ENCODE results near the gene KIAA1586. TPM values are rescaled to one million over a fixed set of nuclear protein-coding genes. Genes with fewer than 3 reads are reported as not detected.
A peak's percentile ranks its signal among the peaks of the same experiment; 100 is the strongest.
"Not testable (repeated sequence)": the region's sequence is repeated elsewhere in the genome, so short reads cannot be mapped to it uniquely, and the experiment has no call there.

The KIAA1586 gene
- total and polyA plus RNA-seq, 2 of the 13 experiments (the other 11 are each of a cell fraction or from before 2014, with no cell fraction given): 5.5 to 16.9 TPM

DNA sequence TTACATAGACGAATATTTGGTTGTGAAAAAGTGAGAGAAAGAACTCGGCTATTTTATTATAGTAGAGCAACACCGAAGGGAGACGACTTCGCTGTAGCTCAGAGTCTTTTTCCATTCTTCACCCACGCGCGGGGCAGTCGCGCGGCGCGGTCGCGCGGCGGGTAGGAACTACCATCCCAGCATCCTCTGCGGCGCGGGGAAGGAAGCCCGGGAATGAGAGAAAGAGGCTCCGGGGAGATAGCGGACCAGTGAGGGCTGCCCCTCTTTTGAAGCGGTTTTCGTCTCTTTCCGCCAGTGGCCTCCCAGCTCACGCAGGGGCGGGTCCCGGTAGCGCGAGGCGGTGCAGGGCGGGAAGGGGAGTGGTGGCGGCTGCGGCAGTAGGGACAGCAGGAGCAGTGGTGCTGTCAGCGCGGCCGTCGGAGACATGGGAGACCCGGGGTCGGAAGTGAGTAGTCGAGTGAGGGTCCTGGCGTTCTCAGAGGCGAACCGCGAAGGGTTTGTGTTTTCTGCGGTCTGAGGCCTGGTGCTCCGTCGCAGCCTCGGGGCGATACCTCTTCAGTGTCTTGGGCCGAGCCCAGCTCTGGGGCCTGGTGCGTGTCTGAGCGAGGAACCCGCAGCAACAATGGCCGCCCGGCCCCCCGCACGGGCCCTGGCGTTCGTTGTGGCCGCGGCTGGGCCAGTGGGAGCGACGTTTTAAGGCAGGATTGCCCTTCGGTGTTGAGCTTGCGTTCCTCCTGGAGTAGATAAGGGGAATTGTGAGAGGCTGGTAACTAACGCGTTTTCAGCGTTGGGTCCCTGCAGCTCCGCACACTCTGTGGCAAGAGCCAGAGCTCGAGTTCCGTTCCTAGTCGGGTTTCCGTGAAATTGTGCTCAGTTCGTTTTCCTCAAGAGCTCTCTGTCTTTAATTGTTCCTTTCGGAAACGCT is at the start of gene KIAA1586 (continued):
- TF ChIP-seq, protein P1, sequence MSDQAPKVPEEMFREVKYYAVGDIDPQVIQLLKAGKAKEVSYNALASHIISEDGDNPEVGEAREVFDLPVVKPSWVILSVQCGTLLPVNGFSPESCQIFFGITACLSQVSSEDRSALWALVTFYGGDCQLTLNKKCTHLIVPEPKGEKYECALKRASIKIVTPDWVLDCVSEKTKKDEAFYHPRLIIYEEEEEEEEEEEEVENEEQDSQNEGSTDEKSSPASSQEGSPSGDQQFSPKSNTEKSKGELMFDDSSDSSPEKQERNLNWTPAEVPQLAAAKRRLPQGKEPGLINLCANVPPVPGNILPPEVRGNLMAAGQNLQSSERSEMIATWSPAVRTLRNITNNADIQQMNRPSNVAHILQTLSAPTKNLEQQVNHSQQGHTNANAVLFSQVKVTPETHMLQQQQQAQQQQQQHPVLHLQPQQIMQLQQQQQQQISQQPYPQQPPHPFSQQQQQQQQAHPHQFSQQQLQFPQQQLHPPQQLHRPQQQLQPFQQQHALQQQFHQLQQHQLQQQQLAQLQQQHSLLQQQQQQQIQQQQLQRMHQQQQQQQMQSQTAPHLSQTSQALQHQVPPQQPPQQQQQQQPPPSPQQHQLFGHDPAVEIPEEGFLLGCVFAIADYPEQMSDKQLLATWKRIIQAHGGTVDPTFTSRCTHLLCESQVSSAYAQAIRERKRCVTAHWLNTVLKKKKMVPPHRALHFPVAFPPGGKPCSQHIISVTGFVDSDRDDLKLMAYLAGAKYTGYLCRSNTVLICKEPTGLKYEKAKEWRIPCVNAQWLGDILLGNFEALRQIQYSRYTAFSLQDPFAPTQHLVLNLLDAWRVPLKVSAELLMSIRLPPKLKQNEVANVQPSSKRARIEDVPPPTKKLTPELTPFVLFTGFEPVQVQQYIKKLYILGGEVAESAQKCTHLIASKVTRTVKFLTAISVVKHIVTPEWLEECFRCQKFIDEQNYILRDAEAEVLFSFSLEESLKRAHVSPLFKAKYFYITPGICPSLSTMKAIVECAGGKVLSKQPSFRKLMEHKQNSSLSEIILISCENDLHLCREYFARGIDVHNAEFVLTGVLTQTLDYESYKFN (CRISPR knock-in tag; conservative IDR thresholded peaks at IDR 0.05): 0 out of 2 replicates have a peak, but pooled peaks have one; percentile 51
- TF ChIP-seq, protein P2, sequence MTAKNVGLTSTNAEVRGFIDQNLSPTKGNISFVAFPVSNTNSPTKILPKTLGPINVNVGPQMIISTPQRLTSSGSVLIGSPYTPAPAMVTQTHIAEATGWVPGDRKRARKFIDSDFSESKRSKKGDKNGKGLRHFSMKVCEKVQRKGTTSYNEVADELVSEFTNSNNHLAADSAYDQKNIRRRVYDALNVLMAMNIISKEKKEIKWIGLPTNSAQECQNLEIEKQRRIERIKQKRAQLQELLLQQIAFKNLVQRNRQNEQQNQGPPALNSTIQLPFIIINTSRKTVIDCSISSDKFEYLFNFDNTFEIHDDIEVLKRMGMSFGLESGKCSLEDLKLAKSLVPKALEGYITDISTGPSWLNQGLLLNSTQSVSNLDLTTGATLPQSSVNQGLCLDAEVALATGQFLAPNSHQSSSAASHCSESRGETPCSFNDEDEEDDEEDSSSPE (CRISPR knock-in tag; IDR thresholded peaks at IDR 0.05): peak; percentile 97
- TF ChIP-seq ZNF605 (CRISPR knock-in tag; IDR thresholded peaks at IDR 0.05) (peak; percentile 73; the same call in 1 of the 2 replicates), ZNF34 (CRISPR knock-in tag; IDR thresholded peaks at IDR 0.05; ENCODE audit: borderline replicate concordance) (0 out of 2 replicates have a peak, but pooled peaks have one; percentile 40), ZNF788 (CRISPR knock-in tag; IDR thresholded peaks at IDR 0.05; ENCODE audit: borderline replicate concordance) (peak; percentile 43; the same call in 1 of the 2 replicates), FOXJ3 (CRISPR knock-in tag; IDR thresholded peaks at IDR 0.05; ENCODE audit: borderline replicate concordance) (peak; percentile 56; the same call in 1 of the 2 replicates), FOXP1 (CRISPR knock-in tag; IDR thresholded peaks at IDR 0.05) (0 out of 2 replicates have a peak, but pooled peaks have one; percentile 21), ZNF607 (CRISPR knock-in tag; IDR thresholded peaks at IDR 0.05; ENCODE audit: borderline replicate concordance) (peak; percentile 30; the same call in 1 of the 2 replicates), ZNF891 (CRISPR knock-in tag; IDR thresholded peaks at IDR 0.05) (peak; percentile 79; the same call in 1 of the 2 replicates), RXRA (CRISPR knock-in tag; IDR thresholded peaks at IDR 0.05) (peak; percentile 39; the same call in 1 of the 2 replicates), MIXL1 (CRISPR knock-in tag; IDR thresholded peaks at IDR 0.05) (peak; percentile 41; the same call in 1 of the 2 replicates), MXD4 (CRISPR knock-in tag; IDR thresholded peaks at IDR 0.05) (peak; percentile 61), ZNF552 (CRISPR knock-in tag; IDR thresholded peaks at IDR 0.05; ENCODE audit: borderline replicate concordance) (peak; percentile 78; the same call in 1 of the 2 replicates), ZNF225 (CRISPR knock-in tag; IDR thresholded peaks at IDR 0.05) (0 out of 2 replicates have a peak, but pooled peaks have one; percentile 44), ZBTB20 (CRISPR knock-in tag; IDR thresholded peaks at IDR 0.05; ENCODE audit: borderline replicate concordance, low read depth) (peak; percentile 60; the same call in 1 of the 2 replicates), POLR2G (IDR thresholded peaks at IDR 0.05; ENCODE audit: low read depth, low read length) (peak; percentile 80), ARNT2 (CRISPR knock-in tag; IDR thresholded peaks at IDR 0.05; ENCODE audit: low read depth) (peak; percentile 91)
- TF ChIP-seq, protein P3, sequence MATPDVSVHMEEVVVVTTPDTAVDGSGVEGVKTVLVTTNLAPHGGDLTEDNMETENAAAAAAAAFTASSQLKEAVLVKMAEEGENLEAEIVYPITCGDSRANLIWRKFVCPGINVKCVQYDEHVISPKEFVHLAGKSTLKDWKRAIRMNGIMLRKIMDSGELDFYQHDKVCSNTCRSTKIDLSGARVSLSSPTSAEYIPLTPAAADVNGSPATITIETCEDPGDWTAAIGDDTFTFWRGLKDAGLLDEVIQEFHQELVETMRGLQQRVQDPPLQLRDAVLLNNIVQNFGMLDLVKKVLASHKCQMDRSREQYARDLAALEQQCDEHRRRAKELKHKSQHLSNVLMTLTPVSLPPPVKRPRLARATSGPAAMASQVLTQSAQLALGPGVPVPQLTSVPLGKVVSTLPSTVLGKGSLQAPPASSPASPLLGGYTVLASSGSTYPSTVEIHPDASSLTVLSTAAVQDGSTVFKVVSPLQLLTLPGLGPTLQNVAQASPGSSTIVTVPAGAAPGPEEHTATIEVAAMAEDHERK (CRISPR knock-in tag; IDR thresholded peaks at IDR 0.05; ENCODE audit: low read depth): peak; percentile 45; the same call in 1 of the 2 replicates
- TF ChIP-seq FOXP1 (IDR thresholded peaks at IDR 0.05): not testable (repeated sequence)
- TF ChIP-seq, protein P4, sequence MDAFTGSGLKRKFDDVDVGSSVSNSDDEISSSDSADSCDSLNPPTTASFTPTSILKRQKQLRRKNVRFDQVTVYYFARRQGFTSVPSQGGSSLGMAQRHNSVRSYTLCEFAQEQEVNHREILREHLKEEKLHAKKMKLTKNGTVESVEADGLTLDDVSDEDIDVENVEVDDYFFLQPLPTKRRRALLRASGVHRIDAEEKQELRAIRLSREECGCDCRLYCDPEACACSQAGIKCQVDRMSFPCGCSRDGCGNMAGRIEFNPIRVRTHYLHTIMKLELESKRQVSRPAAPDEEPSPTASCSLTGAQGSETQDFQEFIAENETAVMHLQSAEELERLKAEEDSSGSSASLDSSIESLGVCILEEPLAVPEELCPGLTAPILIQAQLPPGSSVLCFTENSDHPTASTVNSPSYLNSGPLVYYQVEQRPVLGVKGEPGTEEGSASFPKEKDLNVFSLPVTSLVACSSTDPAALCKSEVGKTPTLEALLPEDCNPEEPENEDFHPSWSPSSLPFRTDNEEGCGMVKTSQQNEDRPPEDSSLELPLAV (CRISPR knock-in tag; conservative IDR thresholded peaks at IDR 0.05; ENCODE audit: low read depth): peak; percentile 76; the same call in 1 of the 2 replicates
